HG03520 (cell line): ENCODE results near the gene TRAPPC14.

ENCODE experiments used
- ATAC-seq: cut with Tn5 transposase; IDR thresholded peaks from one replicate; pipeline ENCODE4 v1.9.1; 2021; ENCODE audit warnings: mild to moderate bottlenecking, moderate library complexity; ENCODE audit not compliant: unreplicated experiment

The TRAPPC14 gene

DNA sequence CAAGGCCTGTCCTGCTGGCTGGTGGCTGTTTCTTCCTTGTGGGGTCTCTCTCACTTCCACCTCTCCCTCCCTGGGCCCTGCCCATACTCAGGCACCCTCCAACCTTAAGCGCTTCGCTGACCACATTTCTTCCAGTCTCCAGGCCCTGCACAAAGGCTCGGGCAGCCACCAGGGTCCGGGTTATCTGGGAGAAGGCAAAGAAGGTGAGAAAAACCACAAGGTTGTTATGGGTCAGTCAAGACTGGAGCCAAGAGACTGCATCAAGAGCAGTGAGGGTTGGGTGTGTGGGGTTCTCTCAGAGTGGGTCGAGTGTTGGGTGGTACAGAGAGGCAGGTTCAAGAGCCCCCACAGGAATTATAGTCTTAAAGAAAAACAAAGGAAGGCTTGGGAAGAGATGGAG is 16.1 kb upstream of the TRAPPC14 start:
- no peak for ATAC-seq

GRCh38 chr7:100173806-100174495 is 15.4 kb upstream of the TRAPPC14 start:
- no peak for ATAC-seq

- no peak for ATAC-seq
Measured at GRCh38 chr7:100171840-100172239, 13.3 kb upstream of the TRAPPC14 start.

GRCh38 chr7:100171087-100171681 is 12.7 kb upstream of the TRAPPC14 start:
- no peak for ATAC-seq

GRCh38 chr7:100170101-100170897 is 11.8 kb upstream of the TRAPPC14 start:
- no peak for ATAC-seq

GRCh38 chr7:100169147-100169850 is 10.8 kb upstream of the TRAPPC14 start:
- ATAC-seq = no peak

DNA sequence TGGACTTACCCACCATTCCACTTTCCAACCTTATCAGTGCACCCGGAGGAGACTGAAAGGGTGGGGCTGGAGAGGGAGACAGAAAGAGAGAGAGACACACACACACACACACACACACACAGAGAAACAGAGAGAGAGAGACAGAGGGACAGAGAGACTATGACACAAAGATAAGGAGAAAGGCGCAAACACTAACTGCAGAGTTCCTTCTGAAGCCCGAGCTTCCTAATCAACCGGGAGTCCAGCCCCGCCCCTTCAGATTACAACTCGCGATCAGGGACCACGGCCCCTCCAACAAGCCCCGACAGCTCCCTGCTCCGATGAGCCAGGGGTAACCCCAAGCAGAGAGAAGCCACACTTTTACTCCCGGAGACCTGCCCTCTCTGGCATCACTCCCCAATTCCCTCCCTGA is 9.4 kb upstream of the TRAPPC14 start:
- no peak for ATAC-seq

GRCh38 chr7:100166970-100167911 is 8.7 kb upstream of the TRAPPC14 start:
- no peak for ATAC-seq

- no peak for ATAC-seq
Measured at GRCh38 chr7:100166317-100166940, 7.9 kb upstream of the TRAPPC14 start.

DNA sequence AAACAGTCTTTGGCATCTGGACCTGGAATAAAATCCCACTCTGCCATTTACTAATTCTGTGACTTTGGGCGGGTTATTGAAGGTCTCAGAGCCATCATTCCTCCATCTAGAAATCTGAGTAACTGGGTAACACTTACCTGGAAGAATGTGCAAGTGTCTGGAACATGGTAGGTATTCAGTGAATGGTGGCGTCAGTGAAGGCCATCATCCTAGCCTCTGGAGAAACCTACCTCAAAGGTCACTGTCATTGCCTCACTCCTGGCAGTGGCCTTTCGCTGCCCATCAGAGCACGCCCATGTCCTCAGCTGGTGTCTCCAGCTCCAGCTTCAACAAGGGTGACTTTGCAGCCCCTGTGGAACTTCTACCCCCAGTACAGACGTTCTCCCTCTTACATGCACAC is 5.3 kb upstream of the TRAPPC14 start:
- no peak for ATAC-seq

DNA sequence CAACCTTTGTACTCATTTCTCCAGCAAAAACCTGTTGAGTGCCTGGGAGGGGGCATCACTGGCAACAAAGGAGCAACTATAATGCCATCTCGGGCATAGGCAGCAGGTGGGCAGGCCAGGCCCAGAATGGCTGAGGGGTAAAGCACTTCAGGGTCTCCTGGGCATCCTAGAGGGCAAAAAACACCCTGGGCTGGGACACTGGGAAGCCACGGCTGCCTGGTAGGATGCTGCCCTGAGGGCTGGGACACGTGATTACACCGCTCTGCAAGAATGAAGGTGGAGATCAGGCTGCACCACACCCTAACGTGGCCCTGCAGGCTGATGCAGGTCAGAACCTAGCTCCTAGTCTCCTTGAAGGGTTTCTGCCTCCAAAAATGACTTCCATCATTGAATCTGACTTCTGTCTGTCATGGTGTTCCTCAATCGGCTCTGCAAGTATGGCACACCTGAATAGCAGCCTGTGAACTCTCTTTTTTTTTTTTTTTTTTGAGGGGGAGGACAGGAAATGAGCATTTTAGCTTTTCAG is 4.5 kb upstream of the TRAPPC14 start:
- ATAC-seq = no peak

DNA sequence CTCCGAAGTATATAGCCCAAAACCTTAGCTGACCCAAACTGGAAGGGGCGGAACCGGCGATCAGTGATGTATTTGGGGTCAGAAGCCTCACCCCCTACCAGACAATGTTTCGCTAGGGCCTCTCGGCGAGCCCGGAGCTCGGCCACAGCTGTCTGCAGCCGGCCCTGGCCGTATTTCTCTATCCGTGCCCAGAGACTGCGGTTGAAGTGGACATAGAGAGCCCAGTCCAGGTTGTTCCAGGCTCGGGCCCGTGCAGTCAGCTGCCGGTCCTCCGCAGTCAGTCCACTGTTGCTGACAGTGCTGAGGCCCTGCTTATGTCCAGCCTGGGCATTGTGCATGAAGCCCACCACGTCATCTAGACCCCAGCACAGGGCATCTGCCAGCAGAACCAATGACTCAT is 1.5 kb upstream of the TRAPPC14 start:
- no peak for ATAC-seq

DNA sequence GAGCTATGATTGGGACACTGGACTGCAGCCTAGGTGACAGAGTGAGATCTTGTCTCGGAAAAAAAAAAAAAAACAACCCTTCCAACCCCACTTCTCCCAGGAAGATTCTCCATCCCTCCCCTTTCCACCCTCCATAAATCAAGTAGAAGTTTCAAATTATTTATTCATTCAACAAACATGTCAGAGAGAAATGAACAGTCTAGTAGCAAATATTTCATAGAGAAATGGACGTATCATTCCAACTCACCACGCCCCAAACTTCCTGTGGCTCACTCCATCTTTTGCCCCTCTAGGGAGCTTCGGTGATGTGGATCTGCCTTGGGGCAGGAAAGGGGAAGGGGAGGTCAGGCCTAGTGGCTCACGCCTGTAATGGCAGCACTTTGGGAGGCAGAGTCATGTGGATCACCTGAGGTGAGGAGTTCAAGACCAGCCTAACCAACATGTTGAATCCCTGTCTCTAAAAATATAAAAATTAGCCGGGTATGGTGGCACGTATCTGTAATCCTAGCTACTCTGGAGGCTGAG is 638 bp upstream of the TRAPPC14 start:
- no peak for ATAC-seq

DNA sequence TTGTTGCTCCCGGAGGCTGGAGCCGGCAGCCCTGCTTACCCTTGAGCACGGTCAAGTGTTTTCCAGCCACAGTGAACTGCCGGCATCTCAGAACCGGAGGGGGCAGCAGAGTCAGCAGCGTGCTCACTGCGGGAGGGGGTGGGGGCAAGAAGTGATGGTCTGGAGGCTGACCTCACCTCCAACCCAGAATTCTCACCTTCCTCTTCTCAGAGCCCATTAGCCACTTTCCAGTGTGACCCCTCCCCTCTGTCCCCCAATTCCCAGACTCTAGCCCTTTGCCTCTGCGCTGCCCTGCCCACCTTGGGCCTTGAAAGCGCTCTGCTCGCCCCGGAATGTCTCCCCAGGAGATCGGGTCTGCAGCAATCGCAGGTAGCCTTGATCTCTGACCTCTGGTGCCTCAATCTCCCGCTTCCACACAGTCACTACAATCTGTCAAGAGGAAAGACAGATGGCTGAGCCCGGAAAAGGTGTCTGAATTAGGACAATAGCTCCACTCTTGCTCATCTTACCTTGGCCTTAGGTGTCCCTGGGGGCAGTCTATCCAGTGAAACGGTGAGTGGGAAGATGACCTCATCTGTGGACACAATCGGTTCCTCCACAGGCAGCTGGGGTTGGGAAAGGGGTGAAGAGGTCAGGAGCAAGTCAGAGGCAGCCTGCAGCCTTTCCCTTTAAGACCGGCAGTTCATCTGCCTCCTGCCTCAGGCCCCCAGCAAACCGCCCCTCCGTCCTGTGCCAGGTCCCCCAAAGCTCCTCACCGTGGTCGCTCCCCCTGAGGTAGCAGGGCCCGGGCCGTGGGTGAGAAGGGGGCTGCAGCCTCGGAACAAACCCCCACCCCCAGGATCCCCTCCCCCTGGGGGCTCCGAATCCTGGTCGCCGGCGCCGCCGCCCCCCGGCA is 942 bp downstream of the TRAPPC14 start:
- ATAC-seq = no peak

DNA sequence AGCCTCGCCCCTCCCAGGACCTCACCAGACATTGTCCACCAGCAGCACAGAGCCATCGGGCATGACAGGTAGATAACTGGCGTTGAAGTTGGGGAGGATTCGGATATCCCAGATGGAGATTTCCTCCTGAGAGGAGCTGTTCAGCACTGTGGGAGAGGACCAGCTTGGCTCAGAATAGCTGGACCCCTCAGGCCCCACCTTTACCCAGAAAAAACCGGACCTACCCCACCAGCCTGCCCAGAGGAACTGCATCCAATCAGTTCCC is 1.5 kb downstream of the TRAPPC14 start:
- no peak for ATAC-seq

- no peak for ATAC-seq
Measured at GRCh38 chr7:100156331-100157068, 2.0 kb downstream of the TRAPPC14 start.

DNA sequence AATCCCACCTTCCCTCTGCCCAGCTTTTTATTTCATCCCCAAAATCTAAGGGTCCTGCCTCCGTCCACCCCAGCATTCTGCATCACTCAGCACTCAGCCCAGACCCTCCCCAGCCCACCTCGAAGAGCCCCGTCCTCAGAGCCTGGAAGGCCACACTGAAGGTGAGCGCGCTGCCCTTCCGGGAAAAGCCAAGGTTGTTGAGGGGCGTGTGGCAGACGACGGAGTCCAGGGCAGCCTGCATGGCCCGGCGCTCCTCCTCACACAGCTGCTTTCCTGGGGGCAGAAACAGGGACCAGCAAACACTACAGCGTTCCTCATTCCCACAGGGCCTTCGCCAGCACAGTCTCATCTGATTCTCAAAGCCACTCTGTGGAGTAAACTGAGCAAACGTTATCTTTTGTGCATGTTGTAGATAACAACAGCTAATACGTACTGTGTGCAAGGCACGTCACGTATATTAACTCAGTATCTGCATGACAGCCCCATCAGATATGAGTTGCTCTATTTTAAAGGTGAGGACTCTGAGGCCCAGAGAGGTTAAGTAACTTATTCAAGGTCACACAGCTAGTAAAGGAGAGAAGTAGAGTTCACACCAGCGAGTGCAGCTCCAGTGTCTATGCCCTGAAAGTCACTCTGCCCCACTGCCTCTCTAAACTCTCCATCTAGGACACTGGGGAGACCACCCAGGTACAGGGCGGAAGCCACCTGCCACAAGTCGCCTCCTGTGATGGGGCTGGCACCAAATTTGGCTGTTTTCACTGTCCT is 2.8 kb downstream of the TRAPPC14 start:
- no peak for ATAC-seq
